OCI-LY3 (cell line): ENCODE results near the gene UNC13A.

ENCODE experiments used
- CTCF ChIP-seq: fragments of 200-600, 300-600 bp; sonication (generic); IDR thresholded peaks from 2 replicates; pipeline ENCODE4 v1.5.1; 2014; ENCODE audit warnings: antibody characterized with exemption, low read length, low read depth
- EZH2phosphoT487 ChIP-seq: fragments of 200-600 bp; shearing (Covaris generic); IDR thresholded peaks from 2 replicates; pipeline ENCODE4 v1.6.1; 2018; ENCODE audit warnings: antibody characterized with exemption, mixed run types, low read depth

DNA sequence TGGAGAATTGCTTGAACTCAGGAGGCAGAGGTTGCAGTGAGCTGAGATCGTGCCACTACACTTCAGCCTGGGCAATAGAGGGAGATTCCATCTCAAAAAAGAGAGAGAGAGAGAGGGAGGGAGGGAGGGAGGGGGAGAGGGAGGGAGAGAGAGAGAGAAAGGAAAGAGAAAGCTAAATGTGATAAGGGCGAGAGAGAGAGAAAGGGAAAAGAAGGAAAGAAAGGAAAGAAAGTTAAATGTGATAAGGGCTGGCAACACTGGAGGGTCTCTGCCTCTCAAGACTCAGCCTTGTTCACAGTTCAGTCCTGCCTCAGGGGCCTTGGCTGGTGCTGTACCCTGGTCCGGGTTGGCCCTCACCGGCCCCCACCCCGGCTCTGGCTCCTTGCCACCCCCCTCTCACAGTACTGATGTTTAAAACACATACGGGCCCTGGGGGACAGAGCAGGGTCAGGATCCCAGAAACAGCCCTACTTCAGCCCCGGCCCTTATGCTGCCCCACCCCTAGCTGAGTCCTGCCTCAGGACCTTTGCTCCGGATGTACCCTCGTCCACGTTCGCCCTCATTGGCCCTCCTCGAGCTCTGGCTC, 34.6 kb upstream of the UNC13A start:
- TF ChIP-seq CTCF (no peak), EZH2phosphoT487 (no peak)
